Loucy (cell line): ENCODE data around the gene PICK1.

Experiments used
- H2AFZ ChIP-seq: fragments of 200-600 bp; sonication (generic); 2 replicates; pipeline ENCODE4 v1.6.0; 2016; ENCODE audit warnings: antibody characterized with exemption, mild to moderate bottlenecking, low read length, moderate library complexity
- H3F3A ChIP-seq: fragments of 200-600 bp; 2 replicates; pipeline ENCODE4 v1.6.0; 2016; ENCODE audit warnings: antibody characterized with exemption, low read depth, mild to moderate bottlenecking
- H3K27me3 ChIP-seq: fragments of 200-600 bp; sonication (generic); 2 replicates; pipeline ENCODE4 v1.6.1; 2014; ENCODE audit warnings: low read length, mild to moderate bottlenecking; ENCODE audit not compliant: insufficient read depth, poor library complexity, severe bottlenecking
- H3K36me3 ChIP-seq: fragments of 200-600 bp; sonication (generic); 2 replicates; pipeline ENCODE4 v1.6.1; 2016; ENCODE audit warnings: low read length; ENCODE audit not compliant: insufficient read depth
- H3K4me1 ChIP-seq: fragments of 200-600 bp; sonication (generic); 2 replicates; pipeline ENCODE4 v1.5.1; 2014; ENCODE audit warnings: low read length, mild to moderate bottlenecking; ENCODE audit not compliant: insufficient read depth, poor library complexity, severe bottlenecking
- H3K4me2 ChIP-seq: fragments of 200-600 bp; sonication (generic); 2 replicates; pipeline ENCODE4 v1.6.0; 2014; ENCODE audit warnings: antibody characterized with exemption, low read length, low read depth, mild to moderate bottlenecking; ENCODE audit not compliant: poor library complexity, severe bottlenecking
- H3K4me3 ChIP-seq: fragments of 200-600 bp; sonication (generic); 2 replicates; pipeline ENCODE4 v1.5.1; 2014; ENCODE audit warnings: low read length, mild to moderate bottlenecking, mixed read lengths; ENCODE audit not compliant: poor library complexity, severe bottlenecking
- H3K79me2 ChIP-seq: fragments of 200-600 bp; sonication (generic); 2 replicates; pipeline ENCODE4 v1.6.1; 2014; ENCODE audit warnings: low read length; ENCODE audit not compliant: insufficient read depth
- H3K9ac ChIP-seq: fragments of 200-600 bp; sonication (generic); 2 replicates; pipeline ENCODE4 v1.6.0; 2014; ENCODE audit warnings: mild to moderate bottlenecking, low read depth, low read length, moderate library complexity; ENCODE audit not compliant: poor library complexity, severe bottlenecking
- H3K9me2 ChIP-seq: fragments of 200-600 bp; sonication (generic); replicated peaks from 2 replicates; pipeline ENCODE4 v1.6.1; 2016; ENCODE audit warnings: low read depth, low read length, mixed read lengths
- H3K9me3 ChIP-seq: fragments of 200-600 bp; sonication (generic); 2 replicates; pipeline ENCODE4 v1.6.1; 2014; ENCODE audit warnings: mild to moderate bottlenecking, antibody characterized with exemption, low read length, low read depth; ENCODE audit not compliant: insufficient read depth
- H4K20me1 ChIP-seq: fragments of 200-600 bp; sonication (generic); 2 replicates; pipeline ENCODE4 v1.6.0; 2014; ENCODE audit warnings: antibody characterized with exemption, low read length, mild to moderate bottlenecking; ENCODE audit not compliant: insufficient read depth, poor library complexity, severe bottlenecking
- CTCF ChIP-seq: fragments of 200-600 bp; sonication (generic); conservative IDR thresholded peaks from 2 replicates; pipeline ENCODE4 v1.5.1; 2014; ENCODE audit warnings: mild to moderate bottlenecking, antibody characterized with exemption, low read length
- EZH2phosphoT487 ChIP-seq: fragments of 200-600 bp; IDR thresholded peaks from 2 replicates; pipeline ENCODE4 v1.6.1; 2018; ENCODE audit warnings: antibody characterized with exemption, mild to moderate bottlenecking, moderate library complexity, borderline replicate concordance

PICK1 gene

GRCh38 chr22:38065539-38065938, 8.3 kb downstream of the PICK1 start:
- H3K36me3 ChIP-seq, result no peaks in the 10 kb centered on the region
- no peak for TF ChIP-seq CTCF
- no peak for TF ChIP-seq EZH2phosphoT487
- H3K4me1 ChIP-seq, result no peaks in the 10 kb centered on the region
- no peaks in the 10 kb centered on the region for H3K79me2 ChIP-seq
- H3K9ac ChIP-seq, result no peak overlapping the region
- H3F3A ChIP-seq, result no peaks in the 10 kb centered on the region
- no peaks in the 10 kb centered on the region for H3K9me3 ChIP-seq
- no peak overlapping the region for H3K4me2 ChIP-seq
- H4K20me1 ChIP-seq, result no peaks in the 10 kb centered on the region
- no peak overlapping the region for H2AFZ ChIP-seq
- no peak overlapping the region for H3K4me3 ChIP-seq
- H3K9me2 ChIP-seq, result no peaks in the 10 kb centered on the region
- H3K27me3 ChIP-seq, result no peaks in the 10 kb centered on the region

- Histone ChIP-seq H3K4me1 (no peaks in the 10 kb centered on the region), H3K79me2 (no peaks in the 10 kb centered on the region), H4K20me1 (no peaks in the 10 kb centered on the region), H3K36me3 (no peaks in the 10 kb centered on the region), H3K4me3 (no peak overlapping the region), H3K27me3 (no peaks in the 10 kb centered on the region), H3F3A (no peaks in the 10 kb centered on the region), H3K9ac (no peak overlapping the region), H3K9me2 (no peaks in the 10 kb centered on the region), H3K4me2 (no peak overlapping the region), H3K9me3 (no peaks in the 10 kb centered on the region), H2AFZ (no peak overlapping the region)
- TF ChIP-seq EZH2phosphoT487, result no peak
- TF ChIP-seq CTCF, result no peak
Measured at GRCh38 chr22:38066381-38067027, 9.3 kb downstream of the PICK1 start.

- Histone ChIP-seq H3K9me2 (no peaks in the 10 kb centered on the region), H3K27me3 (no peaks in the 10 kb centered on the region), H3K4me3 (no peak overlapping the region), H3K4me1 (no peaks in the 10 kb centered on the region), H3K9me3 (no peaks in the 10 kb centered on the region), H3K4me2 (no peak overlapping the region), H2AFZ (no peak overlapping the region), H3F3A (no peaks in the 10 kb centered on the region), H3K9ac (no peak overlapping the region), H3K36me3 (no peaks in the 10 kb centered on the region), H3K79me2 (no peaks in the 10 kb centered on the region), H4K20me1 (no peaks in the 10 kb centered on the region)
- no peak for TF ChIP-seq CTCF
- TF ChIP-seq EZH2phosphoT487, result no peak
Measured at GRCh38 chr22:38067028-38067415, 9.8 kb downstream of the PICK1 start.
